GM23338 (cell line): ENCODE measurements around the gene STRIP1. TPM values are rescaled to one million over a fixed set of nuclear protein-coding genes. Genes with fewer than 3 reads are reported as not detected.

Source experiments
- ATAC-seq: fragments of 200-7000 bp; cut with Tn5 transposase; 3 replicates; pipeline ENCODE4 v1.9.1; 2020
- DNase-seq: peaks from one replicate; pipeline ENCODE4 v3.0.0-alpha.2; 2015; ENCODE audit warnings: low spot score
- H2AFZ ChIP-seq: fragments of 200-600 bp; sonication (generic); 2 replicates; pipeline ENCODE4 v1.8.0; 2016; ENCODE audit warnings: antibody characterized with exemption, mild to moderate bottlenecking, moderate library complexity
- H3F3A ChIP-seq: fragments of 200-600 bp; sonication (generic); replicated peaks from 2 replicates; pipeline ENCODE4 v1.8.0; 2017; ENCODE audit warnings: antibody characterized with exemption, mixed run types, low read depth
- H3K27ac ChIP-seq: fragments of 200-600 bp; sonication (generic); 2 replicates; pipeline ENCODE4 v1.6.1; 2016; ENCODE audit warnings: low read depth
- H3K27me3 ChIP-seq: fragments of 200-600 bp; sonication (generic); 2 replicates; pipeline ENCODE4 v1.8.0; 2016; ENCODE audit warnings: mild to moderate bottlenecking, mixed run types, moderate library complexity; ENCODE audit not compliant: insufficient read depth
- H3K36me3 ChIP-seq: fragments of 200-600 bp; sonication (generic); 2 replicates; pipeline ENCODE4 v1.8.0; 2016; ENCODE audit warnings: mild to moderate bottlenecking; ENCODE audit not compliant: insufficient read depth
- H3K4me1 ChIP-seq: fragments of 200-600 bp; sonication (generic); 2 replicates; pipeline ENCODE4 v1.8.0; 2016; ENCODE audit warnings: mild to moderate bottlenecking, moderate library complexity; ENCODE audit not compliant: insufficient read depth
- H3K4me2 ChIP-seq: fragments of 200-600 bp; sonication (generic); 2 replicates; pipeline ENCODE4 v1.7.1; 2017; ENCODE audit warnings: mixed run types
- H3K4me3 ChIP-seq: fragments of 200-600 bp; sonication (generic); 2 replicates; pipeline ENCODE4 v1.6.1; 2016; ENCODE audit warnings: mixed run types
- H3K79me2 ChIP-seq: fragments of 200-600 bp; sonication (generic); replicated peaks from 2 replicates; pipeline ENCODE4 v1.8.0; 2017; ENCODE audit warnings: mild to moderate bottlenecking; ENCODE audit not compliant: insufficient read depth
- H3K9me2 ChIP-seq: fragments of 200-600 bp; sonication (generic); 2 replicates; pipeline ENCODE4 v1.8.0; 2017; ENCODE audit not compliant: insufficient read depth
- H4K20me1 ChIP-seq: fragments of 200-600 bp; sonication (generic); replicated peaks from 2 replicates; pipeline ENCODE4 v1.8.0; 2017; ENCODE audit warnings: mild to moderate bottlenecking; ENCODE audit not compliant: insufficient read depth
- H3K27ac Mint-ChIP-seq: 2 replicates; pipeline ENCODE4 v1.8.0; 2020; ENCODE audit warnings: inconsistent platforms, mild to moderate bottlenecking, moderate library complexity, mixed read lengths
- H3K27me3 Mint-ChIP-seq: 3 replicates; pipeline ENCODE4 v1.8.0; 2022; ENCODE audit warnings: low read depth, mild to moderate bottlenecking, moderate library complexity, mixed read lengths, inconsistent platforms; ENCODE audit not compliant: insufficient read depth, poor library complexity
- H3K36me3 Mint-ChIP-seq: 3 replicates; pipeline ENCODE4 v1.8.0; 2021; ENCODE audit warnings: low read depth, mild to moderate bottlenecking, inconsistent platforms, moderate library complexity, mixed read lengths
- H3K4me1 Mint-ChIP-seq: 3 replicates; pipeline ENCODE4 v1.8.0; 2020; ENCODE audit warnings: mild to moderate bottlenecking, inconsistent platforms, mixed read lengths
- H3K4me3 Mint-ChIP-seq: 3 replicates; pipeline ENCODE4 v1.8.0; 2021; ENCODE audit warnings: moderate library complexity, mild to moderate bottlenecking, inconsistent platforms, mixed read lengths
- H3K9me3 Mint-ChIP-seq: 3 replicates; pipeline ENCODE4 v1.8.0; 2020; ENCODE audit warnings: moderate library complexity, mild to moderate bottlenecking, inconsistent platforms, mixed read lengths
- CREB1 ChIP-seq: fragments of 250-450 bp; sonication (Bioruptor Pico); IDR thresholded peaks from 2 replicates; pipeline ENCODE4 v1.5.0; 2020; ENCODE audit warnings: low read depth, mild to moderate bottlenecking, moderate library complexity
- CTCF ChIP-seq, 2 experiments: fragments of 200-600 bp in 1 of 2; sonication (generic) in 1 of 2; conservative IDR thresholded peaks; 2 replicates each; pipeline versions ENCODE4 v1.5.1 to v1.6.1; 2016 to 2017; ENCODE audit warnings: antibody characterized with exemption in 2 of 2, low read depth in 2 of 2, mild to moderate bottlenecking in 2 of 2, moderate library complexity in 1 of 2
- ETS1 ChIP-seq: IDR thresholded peaks from 2 replicates; pipeline ENCODE4 v1.6.1; 2016; ENCODE audit warnings: antibody characterized with exemption
- EZH2 ChIP-seq: fragments of 200-600 bp; sonication (generic); IDR thresholded peaks from one replicate; pipeline ENCODE4 v1.8.0; 2017; ENCODE audit warnings: antibody characterized with exemption, mild to moderate bottlenecking, low read depth; ENCODE audit not compliant: unreplicated experiment
- EZH2phosphoT487 ChIP-seq: fragments of 200-600 bp; sonication (generic); IDR thresholded peaks from one replicate; pipeline ENCODE4 v1.8.1; 2018; ENCODE audit warnings: antibody characterized with exemption; ENCODE audit not compliant: unreplicated experiment
- JUNB ChIP-seq: IDR thresholded peaks from one replicate; pipeline ENCODE4 v1.6.1; 2016; ENCODE audit warnings: antibody characterized with exemption; ENCODE audit not compliant: unreplicated experiment
- NANOG ChIP-seq: IDR thresholded peaks from 2 replicates; pipeline ENCODE4 v1.6.1; 2016; ENCODE audit warnings: antibody characterized with exemption, borderline replicate concordance
- REST ChIP-seq: IDR thresholded peaks from one replicate; pipeline ENCODE4 v1.6.1; 2018; ENCODE audit warnings: antibody characterized with exemption; ENCODE audit not compliant: unreplicated experiment
- STAT1 ChIP-seq: IDR thresholded peaks from one replicate; pipeline ENCODE4 v1.6.1; 2016; ENCODE audit warnings: antibody characterized with exemption; ENCODE audit not compliant: unreplicated experiment
- ZNF114 ChIP-seq: fragments of 250-450 bp; sonication (Bioruptor Pico); IDR thresholded peaks from 2 replicates; pipeline ENCODE4 v1.5.0; 2020; ENCODE audit warnings: mild to moderate bottlenecking, moderate library complexity
- ZNF331 ChIP-seq: fragments of 250-450 bp; sonication (Bioruptor Pico); IDR thresholded peaks from 2 replicates; pipeline ENCODE4 v1.5.0; 2020; ENCODE audit warnings: low read depth, mild to moderate bottlenecking, moderate library complexity
- polyA plus RNA-seq: library from polyadenylated mRNA; unstranded; fragments of >200 nt; fragmentation: Nextera tagmentation; extraction: Ambion mirVana; gene quantifications from 2 replicates; pipeline ENCODE4 v1.2.1, GENCODE V29; 2016
- total RNA-seq: library from RNA; depleted of rRNA; stranded (reverse); fragments of >200 nt; shearing (Covaris generic); gene quantifications from 2 replicates; pipeline ENCODE4 v1.2.3, GENCODE V29; 2014

Gene STRIP1
- total and polyA plus RNA-seq, 2 experiments from 2014 or later: 17.2 to 50.6 TPM

GRCh38 chr1:110056776-110057175, 22.4 kb downstream of the STRIP1 start:
- no peaks in the 10 kb centered on the region for H3K9me3 Mint-ChIP-seq
- Histone ChIP-seq H3K4me1 (no peaks in the 10 kb centered on the region), H4K20me1 (peaks cover 14% of the 10 kb centered on the region), H2AFZ (no peak overlapping the region), H3K9me2 (no peaks in the 10 kb centered on the region), H3F3A (no peaks in the 10 kb centered on the region), H3K36me3 (peaks cover 28% of the 10 kb centered on the region), H3K27me3 (no peaks in the 10 kb centered on the region), H3K4me2 (no peak overlapping the region), H3K79me2 (no peaks in the 10 kb centered on the region), H3K27ac (no peak overlapping the region), H3K4me3 (no peak overlapping the region)
- ATAC-seq (no peak), DNase-seq (no peak)
- peaks cover 76% of the 10 kb centered on the region for H3K36me3 Mint-ChIP-seq
- no peaks in the 10 kb centered on the region for H3K4me1 Mint-ChIP-seq
- no peak overlapping the region for H3K27ac Mint-ChIP-seq
- H3K4me3 Mint-ChIP-seq: no peak overlapping the region
- no peak for TF ChIP-seq JUNB
- no peak for TF ChIP-seq ETS1
- no peak for TF ChIP-seq ZNF331 (CRISPR knock-in tag)
- TF ChIP-seq NANOG: no peak
- no peak for TF ChIP-seq STAT1
- TF ChIP-seq EZH2phosphoT487: no peak
- no peak for TF ChIP-seq CREB1
- TF ChIP-seq REST: no peak
- no peak for TF ChIP-seq ZNF114 (CRISPR knock-in tag)
- H3K27me3 Mint-ChIP-seq: peaks cover 12% of the 10 kb centered on the region

GRCh38 chr1:110057963-110058518, 23.6 kb downstream of the STRIP1 start:
- H3K36me3 Mint-ChIP-seq: peaks cover 70% of the 10 kb centered on the region
- no peak overlapping the region for H2AFZ ChIP-seq
- H3K9me2 ChIP-seq: no peaks in the 10 kb centered on the region
- H3K27me3 Mint-ChIP-seq: peaks cover 12% of the 10 kb centered on the region
- H3K27ac ChIP-seq: no peak overlapping the region
- H3K4me3 ChIP-seq: no peak overlapping the region
- ATAC-seq (no peak), DNase-seq (no peak)
- no peak overlapping the region for H3K4me3 Mint-ChIP-seq
- no peaks in the 10 kb centered on the region for H3K27me3 ChIP-seq
- peaks cover 14% of the 10 kb centered on the region for H4K20me1 ChIP-seq
- H3F3A ChIP-seq: no peaks in the 10 kb centered on the region
- H3K4me1 ChIP-seq: no peaks in the 10 kb centered on the region
- H3K79me2 ChIP-seq: no peaks in the 10 kb centered on the region
- no peak overlapping the region for H3K27ac Mint-ChIP-seq
- peaks cover 20% of the 10 kb centered on the region for H3K36me3 ChIP-seq
- H3K4me1 Mint-ChIP-seq: no peaks in the 10 kb centered on the region; the same call in 2 of the 3 replicates
- H3K4me2 ChIP-seq: no peak overlapping the region
- H3K9me3 Mint-ChIP-seq: no peaks in the 10 kb centered on the region
- TF ChIP-seq NANOG (no peak), JUNB (no peak), EZH2 (no peak), EZH2phosphoT487 (no peak), STAT1 (no peak), ZNF114 (CRISPR knock-in tag) (no peak), ZNF331 (CRISPR knock-in tag) (no peak), ETS1 (no peak), CTCF (conservative IDR thresholded peaks at IDR 0.05; ENCODE audit: low read depth in 2 of 2) (no peak)
